AG04450 (cell line): ENCODE measurements around the gene RETREG3. TPM values are rescaled to one million over a fixed set of nuclear protein-coding genes. Genes with fewer than 3 reads are reported as not detected.
A peak's percentile ranks its signal among the peaks of the same experiment; 100 is the strongest.

Experiments
- CTCF ChIA-PET: fragments of 300-600, 350-600 bp; formaldehyde crosslinking; extraction: SDS; loops from one replicate; lab custom pipeline; 2022; ENCODE audit warnings: antibody characterized with exemption, inconsistent platforms; lab: Charles Lee
- POLR2A ChIA-PET: fragments of 350-600 bp; formaldehyde crosslinking; extraction: SDS; loops from one replicate; lab custom pipeline; 2021; ENCODE audit warnings: antibody characterized with exemption, inconsistent platforms; lab: Yijun Ruan, JAX
- DNase-seq: peaks from one replicate; pipeline ENCODE4 v3.0.0-alpha.2; 2011; ENCODE audit warnings: low read depth, low spot score
- H3K27ac ChIP-seq: one replicate; pipeline ENCODE4 v1.5.1; 2012; ENCODE audit warnings: low read depth, low read length, control low read depth
- H3K27me3 ChIP-seq: one replicate; pipeline ENCODE4 v1.6.0; 2012; ENCODE audit warnings: low read length; ENCODE audit not compliant: control insufficient read depth, insufficient read depth
- H3K4me3 ChIP-seq: 2 replicates; pipeline ENCODE4 v1.5.1; 2011; ENCODE audit warnings: mild to moderate bottlenecking, low read depth, low read length, control low read depth
- H3K9me3 ChIP-seq: 2 replicates; pipeline ENCODE4 v1.5.1; 2012; ENCODE audit warnings: low read length; ENCODE audit not compliant: control insufficient read depth, insufficient read depth
- CTCF ChIP-seq: IDR thresholded peaks from 2 replicates; pipeline ENCODE4 v1.5.1; 2011; ENCODE audit warnings: low read depth, low read length, control low read depth, inconsistent platforms
- polyA plus RNA-seq: library from polyadenylated mRNA; depleted of rRNA; stranded (reverse); fragments of >200 nt; gene quantifications from 2 replicates; pipeline ENCODE4 v1.2.3, GENCODE V29; 2011

The RETREG3 gene
- polyA plus RNA-seq, 1 experiment: 27.5 TPM

DNA sequence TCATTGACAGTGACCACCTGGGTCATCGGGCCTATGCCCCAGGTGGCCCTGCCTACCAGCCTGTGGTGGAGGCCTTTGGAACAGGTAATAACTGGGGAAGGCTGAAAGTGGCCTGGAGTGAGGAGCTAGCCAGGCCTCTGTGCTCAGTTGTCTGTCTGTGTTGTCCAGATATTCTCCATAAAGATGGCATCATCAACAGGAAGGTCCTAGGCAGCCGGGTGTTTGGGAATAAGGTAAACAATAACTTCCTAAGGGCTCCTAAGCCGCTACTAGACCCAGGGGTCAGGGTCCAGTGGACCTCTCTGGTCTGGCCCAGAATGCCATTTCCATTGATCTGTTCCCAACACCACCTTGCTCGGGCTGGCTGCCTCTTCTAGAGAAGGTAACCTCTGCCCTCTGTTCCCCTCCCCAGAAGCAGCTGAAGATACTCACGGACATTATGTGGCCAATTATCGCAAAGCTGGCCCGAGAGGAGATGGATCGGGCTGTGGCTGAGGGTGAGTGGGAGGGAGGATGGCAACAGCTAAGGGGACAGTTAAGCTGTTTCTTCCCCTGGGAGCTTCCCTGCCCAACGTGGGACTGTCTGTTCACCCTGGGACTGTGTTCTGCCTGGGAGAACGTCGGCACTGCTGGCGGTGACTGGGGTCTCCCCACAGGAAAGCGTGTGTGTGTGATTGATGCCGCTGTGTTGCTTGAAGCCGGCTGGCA is 44.2 kb downstream of the RETREG3 start:
- POLR2A ChIA-PET: interaction anchor here (1.2 kb wide), 1 partner anchor 45 kb away, joined by 3 read pairs; the partner anchor contains the start of genes RETREG3 and TUBG1
- CTCF ChIA-PET: interaction anchor here (0.6 kb wide), 1 partner anchor 13 kb away, joined by 4 read pairs; no protein-coding TSS in a partner anchor

DNA sequence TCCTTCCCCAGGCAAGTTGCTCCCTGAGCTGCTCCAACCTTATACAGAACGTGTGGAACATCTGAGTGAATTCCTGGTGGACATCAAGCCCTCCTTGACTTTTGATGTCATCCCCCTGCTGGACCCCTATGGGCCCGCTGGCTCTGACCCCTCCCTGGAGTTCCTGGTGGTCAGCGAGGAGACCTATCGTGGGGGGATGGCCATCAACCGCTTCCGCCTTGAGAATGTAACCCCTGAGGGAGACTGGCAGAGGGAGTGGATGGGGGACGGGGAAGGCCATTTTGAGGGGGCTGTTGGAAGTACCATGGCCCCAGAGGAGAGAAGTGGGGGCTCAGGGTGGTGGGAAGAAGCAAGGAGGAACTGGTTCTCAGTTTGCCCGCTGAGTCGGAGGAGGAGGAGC is 45.2 kb downstream of the RETREG3 start:
- ChIA-PET POLR2A (interaction anchor here (0.7 to 1.2 kb wide), 2 partner anchors 46 to 293 kb away, joined by 3 read pairs; partner anchors contain the start of genes RETREG3 and TUBG1), CTCF (interaction anchor here (0.6 kb wide), 2 partner anchors 14 to 46 kb away, joined by 4 to 5 read pairs; no protein-coding TSS in a partner anchor)
- DNase-seq: no peak
- H3K27ac ChIP-seq: no peak overlapping the region
- peaks cover 5% of the 10 kb centered on the region; the same call in 1 of the 2 replicates for H3K9me3 ChIP-seq
- no peak for TF ChIP-seq CTCF
- no peaks in the 10 kb centered on the region for H3K27me3 ChIP-seq
- no peak overlapping the region for H3K4me3 ChIP-seq

More for the DNA sequence above, 44.2 kb downstream of the RETREG3 start:
- Histone ChIP-seq H3K4me3 (no peak overlapping the region), H3K9me3 (peaks cover 5% of the 10 kb centered on the region; the same call in 1 of the 2 replicates), H3K27ac (no peak overlapping the region), H3K27me3 (no peaks in the 10 kb centered on the region)
- no peak for TF ChIP-seq CTCF
- DNase-seq: no peak

DNA sequence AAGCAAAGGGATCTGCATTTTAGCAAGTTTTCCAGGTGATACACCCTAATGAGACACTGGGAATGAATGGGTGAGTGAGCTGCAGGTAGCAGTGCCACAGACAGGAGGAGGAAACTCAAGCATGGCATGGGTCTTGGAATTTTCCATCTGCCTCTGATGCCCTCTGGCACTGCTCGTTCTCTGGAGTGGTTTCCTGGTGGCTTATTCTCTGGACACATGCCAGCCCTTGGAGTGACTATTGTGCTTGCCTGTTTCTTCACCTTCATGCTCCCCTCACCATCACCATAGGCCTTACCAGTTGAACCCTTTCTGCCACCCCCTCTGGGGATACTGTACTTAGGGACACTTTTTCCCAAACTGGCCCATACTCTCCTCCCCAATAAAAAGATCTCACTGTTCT is 45.6 kb downstream of the RETREG3 start:
- ChIA-PET CTCF (interaction anchor here (0.5 to 1.1 kb wide), 3 partner anchors 14 to 601 kb away, joined by 4 to 5 read pairs (median 4); partner anchors contain the start of gene PSMC3IP), POLR2A (interaction anchor here (0.7 to 1.2 kb wide), 2 partner anchors 46 to 293 kb away, joined by 3 read pairs; partner anchors contain the start of genes RETREG3 and TUBG1)
- TF ChIP-seq CTCF: no peak
- DNase-seq: no peak
- peak overlapping the region; percentile 94 for H3K4me3 ChIP-seq
- no peaks in the 10 kb centered on the region for H3K27me3 ChIP-seq
- no peak overlapping the region for H3K27ac ChIP-seq
- H3K9me3 ChIP-seq: peaks cover 5% of the 10 kb centered on the region; the same call in 1 of the 2 replicates

- Histone ChIP-seq H3K27ac (peak overlapping the region; percentile 88), H3K4me3 (peak overlapping the region; percentile 94)
Observed at GRCh38 chr17:42563143-42563509, 46.0 kb downstream of the RETREG3 start.

More at GRCh38 chr17:42563143-42563509, 46.0 kb downstream of the RETREG3 start:
- no peak for TF ChIP-seq CTCF
- no peak for DNase-seq
- ChIA-PET CTCF (interaction anchor here (0.5 to 1.1 kb wide), 3 partner anchors 15 to 601 kb away, joined by 4 to 5 read pairs (median 4); partner anchors contain the start of gene PSMC3IP), POLR2A (interaction anchor here (0.7 to 0.9 kb wide), 3 partner anchors 14 to 651 kb away, joined by 3 read pairs; partner anchors contain the start of gene PSMC3IP)
- Histone ChIP-seq H3K27me3 (no peaks in the 10 kb centered on the region), H3K9me3 (peaks cover 5% of the 10 kb centered on the region; the same call in 1 of the 2 replicates)
